Astrocyte (in vitro differentiated cells and primary cell): ENCODE results near the gene PIBF1. TPM values are rescaled to one million over a fixed set of nuclear protein-coding genes. Genes with fewer than 3 reads are reported as not detected.

ENCODE experiments used
- DNase-seq: peaks from one replicate; pipeline ENCODE4 v3.0.0-alpha.2; 2010; ENCODE audit warnings: low read depth
- FAIRE-seq: peaks from 2 replicates; lab custom pipeline; 2011; peaks lifted over from hg19 to GRCh38; lab: Jason Lieb, UNC
- H2AFZ ChIP-seq: 2 replicates; pipeline ENCODE4 v1.6.0; 2012; ENCODE audit warnings: low read depth, low read length, inconsistent platforms
- H3K27ac ChIP-seq: 2 replicates; pipeline ENCODE4 v1.5.1; 2011; ENCODE audit warnings: low read depth, low read length, inconsistent platforms
- H3K27me3 ChIP-seq: 2 replicates; pipeline ENCODE4 v1.6.0; 2011; ENCODE audit warnings: low read length, inconsistent platforms; ENCODE audit not compliant: insufficient read depth
- H3K36me3 ChIP-seq: 2 replicates; pipeline ENCODE4 v1.5.1; 2011; ENCODE audit warnings: low read length, inconsistent platforms; ENCODE audit not compliant: insufficient read depth
- H3K4me1 ChIP-seq: 2 replicates; pipeline ENCODE4 v1.5.1; 2011; ENCODE audit warnings: low read length, inconsistent platforms; ENCODE audit not compliant: insufficient read depth
- H3K4me2 ChIP-seq: 2 replicates; pipeline ENCODE4 v1.6.0; 2012; ENCODE audit warnings: low read length, inconsistent platforms
- H3K4me3 ChIP-seq: 2 replicates; pipeline ENCODE4 v1.5.1; 2011; ENCODE audit warnings: low read depth, mild to moderate bottlenecking, low read length, inconsistent platforms; ENCODE audit not compliant: insufficient read depth
- H3K79me2 ChIP-seq: 2 replicates; pipeline ENCODE4 v1.6.0; 2012; ENCODE audit warnings: mild to moderate bottlenecking, low read length, inconsistent platforms; ENCODE audit not compliant: insufficient read depth
- H3K9ac ChIP-seq: 2 replicates; pipeline ENCODE4 v1.6.0; 2012; ENCODE audit warnings: mild to moderate bottlenecking, low read length, inconsistent platforms
- H3K9me3 ChIP-seq: 2 replicates; pipeline ENCODE4 v1.5.1; 2012; ENCODE audit warnings: low read depth, mild to moderate bottlenecking, low read length, inconsistent platforms; ENCODE audit not compliant: insufficient read depth
- H4K20me1 ChIP-seq: 2 replicates; pipeline ENCODE4 v1.6.0; 2012; ENCODE audit warnings: low read length, inconsistent platforms; ENCODE audit not compliant: insufficient read depth
- H3K27ac Mint-ChIP-seq: one replicate; pipeline ENCODE4 v1.8.0; 2021; ENCODE audit warnings: mild to moderate bottlenecking, mixed read lengths; ENCODE audit not compliant: unreplicated experiment
- H3K27me3 Mint-ChIP-seq: one replicate; pipeline ENCODE4 v1.8.0; 2021; ENCODE audit warnings: low read depth, mixed read lengths; ENCODE audit not compliant: unreplicated experiment
- H3K36me3 Mint-ChIP-seq: one replicate; pipeline ENCODE4 v1.8.0; 2021; ENCODE audit warnings: low read depth, mixed read lengths; ENCODE audit not compliant: unreplicated experiment
- H3K4me1 Mint-ChIP-seq: one replicate; pipeline ENCODE4 v1.8.0; 2021; ENCODE audit warnings: low read depth, mixed read lengths; ENCODE audit not compliant: unreplicated experiment
- H3K4me3 Mint-ChIP-seq: one replicate; pipeline ENCODE4 v1.8.0; 2021; ENCODE audit warnings: mild to moderate bottlenecking, moderate library complexity, mixed read lengths; ENCODE audit not compliant: unreplicated experiment
- H3K9me3 Mint-ChIP-seq: one replicate; pipeline ENCODE4 v1.8.0; 2021; ENCODE audit warnings: mild to moderate bottlenecking, mixed read lengths; ENCODE audit not compliant: unreplicated experiment
- CTCF ChIP-seq: IDR thresholded peaks from 2 replicates; pipeline ENCODE4 v1.5.1; 2011; ENCODE audit warnings: low read depth, mild to moderate bottlenecking, inconsistent platforms, low read length, moderate library complexity; ENCODE audit not compliant: insufficient read depth
- EZH2 ChIP-seq: IDR thresholded peaks from 2 replicates; pipeline ENCODE4 v1.6.1; 2012; ENCODE audit warnings: mild to moderate bottlenecking, low read length, inconsistent platforms; ENCODE audit not compliant: insufficient read depth
- total RNA-seq: library from RNA; stranded (reverse); gene quantifications from 2 replicates; pipeline ENCODE4 v1.2.1, GENCODE V29; 2021

Gene PIBF1
- total RNA-seq, 1 donor from 2014 or later = 19.3 TPM

- H3K9me3 Mint-ChIP-seq = no peaks in the 10 kb centered on the region
These were observed 188.5 kb downstream of the PIBF1 start for GRCh38 chr13:72970301-72970880.

GRCh38 chr13:72970956-72971355 is 189.0 kb downstream of the PIBF1 start:
- H3K9me3 Mint-ChIP-seq = no peaks in the 10 kb centered on the region
- no peak overlapping the region for H2AFZ ChIP-seq

More at GRCh38 chr13:72970301-72970880, 188.5 kb downstream of the PIBF1 start:
- DNase-seq (no peak), FAIRE-seq (no peak)
- no peaks in the 10 kb centered on the region for H3K79me2 ChIP-seq
- H3K27ac ChIP-seq = no peak overlapping the region
- H3K27me3 ChIP-seq = no peaks in the 10 kb centered on the region
- no peaks in the 10 kb centered on the region for H3K4me1 ChIP-seq
- H3K4me2 ChIP-seq = no peak overlapping the region
- no peak overlapping the region for H3K4me3 ChIP-seq
- H3K4me3 Mint-ChIP-seq = no peak overlapping the region
- peaks cover 3% of the 10 kb centered on the region for H3K36me3 Mint-ChIP-seq
- no peaks in the 10 kb centered on the region for H4K20me1 ChIP-seq
- H3K27me3 Mint-ChIP-seq = no peaks in the 10 kb centered on the region
- H3K4me1 Mint-ChIP-seq = peaks cover 2% of the 10 kb centered on the region
- H3K9me3 ChIP-seq = no peaks in the 10 kb centered on the region
- H3K36me3 ChIP-seq = no peaks in the 10 kb centered on the region
- no peak overlapping the region for H3K9ac ChIP-seq
- TF ChIP-seq CTCF (no peak), EZH2 (no peak)
- no peak overlapping the region for H3K27ac Mint-ChIP-seq
- no peak overlapping the region for H2AFZ ChIP-seq

More at GRCh38 chr13:72970956-72971355, 189.0 kb downstream of the PIBF1 start:
- TF ChIP-seq EZH2 (no peak), CTCF (no peak)
- Mint-ChIP-seq H3K36me3 (peaks cover 3% of the 10 kb centered on the region), H3K4me3 (no peak overlapping the region), H3K27ac (no peak overlapping the region), H3K27me3 (no peaks in the 10 kb centered on the region), H3K4me1 (peaks cover 2% of the 10 kb centered on the region)
- no peaks in the 10 kb centered on the region for H3K9me3 ChIP-seq
- no peaks in the 10 kb centered on the region for H3K79me2 ChIP-seq
- no peak overlapping the region for H3K4me2 ChIP-seq
- peak; percentile 68 for DNase-seq
- no peaks in the 10 kb centered on the region for H3K36me3 ChIP-seq
- H3K4me3 ChIP-seq = no peak overlapping the region
- peak; percentile 52 for FAIRE-seq
- no peaks in the 10 kb centered on the region for H3K27me3 ChIP-seq
- H3K27ac ChIP-seq = no peak overlapping the region
- no peak overlapping the region for H3K9ac ChIP-seq
- H4K20me1 ChIP-seq = no peaks in the 10 kb centered on the region
- H3K4me1 ChIP-seq = no peaks in the 10 kb centered on the region
